Left lung (tissue), 10 donors: ENCODE data around the gene TSPAN9. TPM values are rescaled to one million over a fixed set of nuclear protein-coding genes. Genes with fewer than 3 reads are reported as not detected.

Experiments used
- ATAC-seq: fragments of 200-7000 bp; cut with Tn5 transposase; one replicate; pipeline ENCODE4 v1.9.1; 2020; ENCODE audit warnings: moderate library complexity
- DNase-seq, 4 donors: peaks; one replicate each; pipeline ENCODE4 v3.0.0-alpha.2; 2013 to 2020
- H3K27ac ChIP-seq, 2 donors: fragments of 200-600 bp; sonication (generic) in 1 of 2; one replicate each; pipeline versions ENCODE4 v1.5.0 to v1.8.0; 2020 to 2021
- H3K27me3 ChIP-seq, 2 donors: fragments of 200-600 bp; sonication (generic) in 1 of 2; one replicate each; pipeline versions ENCODE4 v1.5.0 to v1.8.0; 2020 to 2021
- H3K36me3 ChIP-seq, 2 donors: fragments of 200-600 bp; sonication (generic) in 1 of 2; one replicate each; pipeline versions ENCODE4 v1.5.0 to v1.8.0; 2020 to 2021
- H3K4me1 ChIP-seq, 2 donors: fragments of 200-600 bp; one replicate each; pipeline ENCODE4 v1.8.0; 2021
- H3K4me3 ChIP-seq, 2 donors: fragments of 200-600 bp; sonication (generic) in 1 of 2; one replicate each; pipeline versions ENCODE4 v1.5.0 to v1.8.0; 2020 to 2021; ENCODE audit warnings: mild to moderate bottlenecking in 1 of 2
- H3K9me3 ChIP-seq, 2 donors: fragments of 200-600 bp; sonication (generic) in 1 of 2; one replicate each; pipeline versions ENCODE4 v1.5.0 to v1.8.0; 2020 to 2021
- CTCF ChIP-seq, 2 donors: fragments of 200-600 bp; sonication (generic) in 1 of 2; IDR thresholded peaks; one replicate each; pipeline versions ENCODE4 v1.5.0 to v1.8.0; 2021; ENCODE audit warnings: antibody characterized with exemption in 2 of 2
- intact Hi-C, 2 donors: fragments of 100-400 bp; cut with DNase I; formaldehyde crosslinking; loops; one replicate each; pipeline versions ENCODE4 v1.11.2 to v1.14.2; 2022
- polyA plus RNA-seq, 6 donors: library from polyadenylated mRNA; unstranded; fragments of 120-200 nt; gene quantifications; one replicate each; pipeline ENCODE4 v1.2.1, GENCODE V29; 2013; ENCODE audit not compliant: insufficient read length in 6 of 6
- total RNA-seq, 2 donors: library from RNA; stranded (reverse); fragmentation: NEBNext Ultra II Directional; extraction: Animal tissue kit (Norgen Biotek cat#: 25700); gene quantifications; one replicate each; pipeline ENCODE4 v1.2.1, GENCODE V29; 2021
- donor health status: DM: no; HTN: yes; CAD: no.
- donor health status: DM: no; HTN: no; CAD: no.

Gene TSPAN9
- total and polyA plus RNA-seq, 8 donors: 35.6 to 98.6 (median 81.3) TPM

GRCh38 chr12:3171195-3171591, 94.0 kb downstream of the TSPAN9 start:
- DNase-seq (no peak), ATAC-seq (no peak)
- peaks cover 5 to 8% of the 10 kb centered on the region in 2 donors for H3K4me1 ChIP-seq
- no peak for TF ChIP-seq CTCF (IDR thresholded peaks at IDR 0.05)
- H3K4me3 ChIP-seq: no peak overlapping the region
- no peaks in the 10 kb centered on the region for H3K36me3 ChIP-seq
- H3K27ac ChIP-seq: no peak overlapping the region
- H3K9me3 ChIP-seq: no peaks in the 10 kb centered on the region
- intact Hi-C loops: no loop called here
- H3K27me3 ChIP-seq: no peaks in the 10 kb centered on the region

- Histone ChIP-seq H3K9me3 (no peaks in the 10 kb centered on the region), H3K4me1 (peaks cover 5 to 8% of the 10 kb centered on the region in 2 donors), H3K27ac (no peak overlapping the region), H3K27me3 (no peaks in the 10 kb centered on the region), H3K4me3 (no peak overlapping the region), H3K36me3 (no peaks in the 10 kb centered on the region)
- DNase-seq (no peak), ATAC-seq (no peak)
- no peak for TF ChIP-seq CTCF (IDR thresholded peaks at IDR 0.05)
- intact Hi-C loops: no loop called here
Observed at GRCh38 chr12:3172124-3173007, 95.2 kb downstream of the TSPAN9 start.

GRCh38 chr12:3173008-3173553, 95.9 kb downstream of the TSPAN9 start:
- intact Hi-C loops: no loop called here
- ATAC-seq (peak; percentile 30), DNase-seq (no peak)
- Histone ChIP-seq H3K27me3 (no peaks in the 10 kb centered on the region), H3K4me3 (no peak overlapping the region), H3K4me1 (peaks cover 5 to 8% of the 10 kb centered on the region in 2 donors), H3K27ac (no peak overlapping the region), H3K36me3 (no peaks in the 10 kb centered on the region), H3K9me3 (no peaks in the 10 kb centered on the region)
- TF ChIP-seq CTCF (IDR thresholded peaks at IDR 0.05): no peak

GRCh38 chr12:3173912-3174311, 96.7 kb downstream of the TSPAN9 start:
- intact Hi-C loops: no loop called here
- Histone ChIP-seq H3K27me3 (no peaks in the 10 kb centered on the region), H3K36me3 (no peaks in the 10 kb centered on the region), H3K4me3 (no peak overlapping the region), H3K27ac (no peak overlapping the region), H3K9me3 (no peaks in the 10 kb centered on the region), H3K4me1 (peaks cover under 1 to 1% of the 10 kb centered on the region in 2 donors)
- ATAC-seq (no peak), DNase-seq (no peak)
- no peak for TF ChIP-seq CTCF (IDR thresholded peaks at IDR 0.05)

- TF ChIP-seq CTCF (IDR thresholded peaks at IDR 0.05): no peak
- DNase-seq: no peak
- no peaks in the 10 kb centered on the region for H3K27me3 ChIP-seq
- H3K9me3 ChIP-seq: no peaks in the 10 kb centered on the region
- no peak overlapping the region for H3K4me3 ChIP-seq
- no peak overlapping the region for H3K27ac ChIP-seq
- intact Hi-C loops: no loop called here
- H3K4me1 ChIP-seq: no peaks in the 10 kb centered on the region
- H3K36me3 ChIP-seq: no peaks in the 10 kb centered on the region
- no peak for ATAC-seq
Observed at GRCh38 chr12:3175238-3175637, 98.1 kb downstream of the TSPAN9 start.
